K562 (cell line): ENCODE measurements around the gene TIMM17A. TPM values are rescaled to one million over a fixed set of nuclear protein-coding genes. Genes with fewer than 3 reads are reported as not detected.

Experiments used
- ARHGAP35 ChIP-seq: fragments of 450-650 bp; IDR thresholded peaks from 2 replicates; pipeline ENCODE4 v1.6.1; 2018; ENCODE audit not compliant: partially characterized antibody
- ARNT ChIP-seq, 2 experiments: fragments of 450-650 bp; IDR thresholded peaks; 2 replicates each; pipeline ENCODE4 v1.6.1; 2016; ENCODE audit warnings: mild to moderate bottlenecking in 1 of 2
- DMBX1 ChIP-seq: fragments of 250-450 bp; sonication (Bioruptor Pico); IDR thresholded peaks from 2 replicates; pipeline ENCODE4 v1.8.0; 2022; ENCODE audit warnings: inconsistent platforms, mild to moderate bottlenecking, moderate library complexity, borderline replicate concordance
- ESRRA ChIP-seq: fragments of 450-650 bp; IDR thresholded peaks from 2 replicates; pipeline ENCODE4 v1.6.1; 2014; ENCODE audit warnings: low read depth, mild to moderate bottlenecking, moderate library complexity, borderline replicate concordance
- FOXA3 ChIP-seq, 2 experiments: fragments of 450-650 bp in 1 of 2; sonication (generic) in 1 of 2; formaldehyde crosslinking; IDR thresholded peaks in 1 of 2; conservative IDR thresholded peaks in 1 of 2; 2 replicates each; pipeline versions ENCODE4 v1.4.0 to v1.8.0; 2020 to 2022; ENCODE audit warnings: mild to moderate bottlenecking in 2 of 2, missing genetic modification reagents in 1 of 2
- KDM1A ChIP-seq, 2 experiments: fragments of 450-650 bp; IDR thresholded peaks; 2 replicates each; pipeline ENCODE4 v1.6.1; 2016; ENCODE audit warnings: mild to moderate bottlenecking in 2 of 2
- MYBL2 ChIP-seq, 2 experiments: fragments of 450-650 bp in 1 of 2; sonication (generic) in 1 of 2; formaldehyde crosslinking in 1 of 2; IDR thresholded peaks; 2 replicates each; pipeline versions ENCODE4 v1.6.1 to v1.8.1; 2017 to 2022; ENCODE audit warnings: borderline replicate concordance in 1 of 2, inconsistent platforms in 1 of 2, low read depth in 1 of 2, mild to moderate bottlenecking in 1 of 2, missing genetic modification reagents in 1 of 2, moderate library complexity in 1 of 2
- RAD21 ChIP-seq, 2 experiments: fragments of 250-450 bp in 1 of 2; fragments of 450-650 bp in 1 of 2; sonication (Bioruptor Pico) in 1 of 2; formaldehyde crosslinking in 1 of 2; IDR thresholded peaks in 1 of 2; conservative IDR thresholded peaks in 1 of 2; 2 replicates each; pipeline versions ENCODE4 v1.4.0 to v1.8.0; 2020 to 2022; ENCODE audit warnings: mild to moderate bottlenecking in 2 of 2, moderate library complexity in 1 of 2
- RFX5 ChIP-seq: IDR thresholded peaks from 2 replicates; pipeline ENCODE4 v1.6.1; 2011; ENCODE audit warnings: low read depth, mild to moderate bottlenecking, improper control_type of control experiment, low read length
- SMARCE1 ChIP-seq: fragments of 450-650 bp; IDR thresholded peaks from 2 replicates; pipeline ENCODE4 v1.7.1; 2016; ENCODE audit warnings: mild to moderate bottlenecking
- ZNF232 ChIP-seq: sonication (generic); formaldehyde crosslinking; IDR thresholded peaks from 2 replicates; pipeline ENCODE4 v1.8.0; 2022; ENCODE audit warnings: mild to moderate bottlenecking, missing genetic modification reagents
- ZNF707 ChIP-seq: fragments of 250-450 bp; sonication (Bioruptor Pico); conservative IDR thresholded peaks from 2 replicates; pipeline ENCODE4 v1.8.0; 2022; ENCODE audit warnings: inconsistent platforms, mild to moderate bottlenecking, moderate library complexity
- polyA plus RNA-seq, 8 experiments: library from polyadenylated mRNA; depleted of rRNA in 4 of 8; stranded (reverse) in 5 of 8; unstranded in 3 of 8; fragments of >200 nt; fragmentation: Nextera tagmentation in 2 of 8; fragmentation: Illumina TruSeq in 1 of 8; extraction: Ambion mirVana in 2 of 8; extraction: Trizol in 1 of 8; gene quantifications; 2 replicates each; pipeline versions ENCODE4 v1.2.1 to v1.2.3, GENCODE V29; 2011 to 2014; ENCODE audit warnings: inconsistent platforms in 1 of 8, missing spikeins in 1 of 8
- total RNA-seq, 7 experiments: library from RNA; depleted of rRNA in 6 of 7; stranded (reverse); fragments of >200 nt in 6 of 7; fragmentation: Illumina TruSeq in 2 of 7; extraction: Trizol in 2 of 7; gene quantifications; 2 replicates each; pipeline versions ENCODE4 v1.2.1 to v1.2.3, GENCODE V29; 2011 to 2021; ENCODE audit warnings: low replicate concordance in 1 of 7
- TF ChIP-seq, protein P1 (sequence below), 2 experiments: fragments of 450-650 bp; conservative IDR thresholded peaks; 2 replicates each; pipeline ENCODE4 v1.6.1; 2017; ENCODE audit warnings: mild to moderate bottlenecking in 2 of 2, moderate library complexity in 2 of 2
- TF ChIP-seq, protein P2 (sequence below): fragments of 450-650 bp; formaldehyde crosslinking; IDR thresholded peaks from 2 replicates; pipeline ENCODE4 v1.4.0; 2020; ENCODE audit warnings: mild to moderate bottlenecking, moderate library complexity
- TF ChIP-seq, protein P3 (sequence below): fragments of 450-650 bp; IDR thresholded peaks from 2 replicates; pipeline ENCODE4 v1.6.1; 2016; ENCODE audit warnings: borderline replicate concordance
- TF ChIP-seq, protein P4 (sequence below): sonication (generic); formaldehyde crosslinking; IDR thresholded peaks from 2 replicates; pipeline ENCODE4 v1.8.1; 2022; ENCODE audit warnings: missing genetic modification reagents
- TF ChIP-seq, protein P5 (sequence below), 2 experiments: fragments of 200-800 bp in 1 of 2; sonication (Bioruptor generic) in 1 of 2; sonication (generic) in 1 of 2; formaldehyde crosslinking in 1 of 2; IDR thresholded peaks in 1 of 2; conservative IDR thresholded peaks in 1 of 2; 2 replicates each; pipeline versions ENCODE4 v1.5.0 to v1.6.1; 2016 to 2020; ENCODE audit warnings: missing compliant biosample characterization in 1 of 2, missing genetic modification characterization in 1 of 2, missing genetic modification reagents in 1 of 2

The TIMM17A gene
- total and polyA plus RNA-seq, 9 of the 15 experiments (the other 6 are each of a cell fraction or from before 2014, with no cell fraction given) = 116 to 744 (median 180) TPM

DNA sequence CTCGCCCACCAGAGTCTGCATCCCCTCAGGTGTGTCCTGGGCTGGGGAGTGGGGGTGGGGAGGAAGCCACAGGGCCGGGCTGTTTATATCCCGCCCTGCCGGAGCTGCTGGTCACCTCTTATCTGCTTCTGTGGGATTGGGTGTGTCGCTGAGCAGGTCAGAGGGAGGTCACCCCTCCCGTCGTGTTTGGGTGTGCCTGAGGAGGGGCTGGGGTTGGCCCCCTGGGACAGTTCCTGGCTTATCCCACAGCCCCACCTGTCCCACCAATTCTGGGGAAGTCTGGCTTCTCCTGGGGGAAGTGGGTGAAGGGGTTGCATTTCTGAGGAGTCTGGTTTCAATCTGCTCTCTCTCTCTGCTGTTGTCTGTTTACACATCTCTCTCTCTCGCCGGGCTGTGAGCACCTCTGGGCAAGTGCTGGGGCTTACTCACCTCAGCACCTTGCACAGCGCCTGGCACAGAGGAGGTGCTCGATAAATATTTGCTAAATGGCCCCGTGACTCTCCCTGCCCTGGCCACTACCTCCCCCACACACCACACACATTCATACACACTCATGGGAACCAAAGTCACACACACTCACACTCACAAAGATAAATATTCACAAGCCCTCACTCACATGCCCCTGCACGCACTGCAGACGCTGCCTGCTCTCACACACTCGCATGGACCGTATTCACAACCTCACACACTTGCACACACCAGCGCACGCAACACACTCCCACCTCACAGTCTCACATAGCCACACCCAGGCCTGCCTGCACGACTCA is 63.3 kb downstream of the TIMM17A start (continued):
- TF ChIP-seq, protein P1, sequence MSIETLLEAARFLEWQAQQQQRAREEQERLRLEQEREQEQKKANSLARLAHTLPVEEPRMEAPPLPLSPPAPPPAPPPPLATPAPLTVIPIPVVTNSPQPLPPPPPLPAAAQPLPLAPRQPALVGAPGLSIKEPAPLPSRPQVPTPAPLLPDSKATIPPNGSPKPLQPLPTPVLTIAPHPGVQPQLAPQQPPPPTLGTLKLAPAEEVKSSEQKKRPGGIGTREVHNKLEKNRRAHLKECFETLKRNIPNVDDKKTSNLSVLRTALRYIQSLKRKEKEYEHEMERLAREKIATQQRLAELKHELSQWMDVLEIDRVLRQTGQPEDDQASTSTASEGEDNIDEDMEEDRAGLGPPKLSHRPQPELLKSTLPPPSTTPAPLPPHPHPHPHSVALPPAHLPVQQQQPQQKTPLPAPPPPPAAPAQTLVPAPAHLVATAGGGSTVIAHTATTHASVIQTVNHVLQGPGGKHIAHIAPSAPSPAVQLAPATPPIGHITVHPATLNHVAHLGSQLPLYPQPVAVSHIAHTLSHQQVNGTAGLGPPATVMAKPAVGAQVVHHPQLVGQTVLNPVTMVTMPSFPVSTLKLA (conservative IDR thresholded peaks at IDR 0.05) = peak in 1 of 2 experiments; percentile 66; a peak in 2 of 4 replicates
- TF ChIP-seq, protein P2, sequence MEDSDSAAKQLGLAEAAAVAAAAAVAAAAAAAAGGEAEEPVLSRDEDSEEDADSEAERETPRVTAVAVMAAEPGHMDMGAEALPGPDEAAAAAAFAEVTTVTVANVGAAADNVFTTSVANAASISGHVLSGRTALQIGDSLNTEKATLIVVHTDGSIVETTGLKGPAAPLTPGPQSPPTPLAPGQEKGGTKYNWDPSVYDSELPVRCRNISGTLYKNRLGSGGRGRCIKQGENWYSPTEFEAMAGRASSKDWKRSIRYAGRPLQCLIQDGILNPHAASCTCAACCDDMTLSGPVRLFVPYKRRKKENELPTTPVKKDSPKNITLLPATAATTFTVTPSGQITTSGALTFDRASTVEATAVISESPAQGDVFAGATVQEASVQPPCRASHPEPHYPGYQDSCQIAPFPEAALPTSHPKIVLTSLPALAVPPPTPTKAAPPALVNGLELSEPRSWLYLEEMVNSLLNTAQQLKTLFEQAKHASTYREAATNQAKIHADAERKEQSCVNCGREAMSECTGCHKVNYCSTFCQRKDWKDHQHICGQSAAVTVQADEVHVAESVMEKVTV (CRISPR knock-in tag) = no peak
- peak; percentile 74 to 85 for TF ChIP-seq FOXA3 (CRISPR knock-in tag; conservative IDR thresholded peaks at IDR 0.05 in 1 of 2, IDR thresholded peaks at IDR 0.05 in 1 of 2)
- TF ChIP-seq, protein P3, sequence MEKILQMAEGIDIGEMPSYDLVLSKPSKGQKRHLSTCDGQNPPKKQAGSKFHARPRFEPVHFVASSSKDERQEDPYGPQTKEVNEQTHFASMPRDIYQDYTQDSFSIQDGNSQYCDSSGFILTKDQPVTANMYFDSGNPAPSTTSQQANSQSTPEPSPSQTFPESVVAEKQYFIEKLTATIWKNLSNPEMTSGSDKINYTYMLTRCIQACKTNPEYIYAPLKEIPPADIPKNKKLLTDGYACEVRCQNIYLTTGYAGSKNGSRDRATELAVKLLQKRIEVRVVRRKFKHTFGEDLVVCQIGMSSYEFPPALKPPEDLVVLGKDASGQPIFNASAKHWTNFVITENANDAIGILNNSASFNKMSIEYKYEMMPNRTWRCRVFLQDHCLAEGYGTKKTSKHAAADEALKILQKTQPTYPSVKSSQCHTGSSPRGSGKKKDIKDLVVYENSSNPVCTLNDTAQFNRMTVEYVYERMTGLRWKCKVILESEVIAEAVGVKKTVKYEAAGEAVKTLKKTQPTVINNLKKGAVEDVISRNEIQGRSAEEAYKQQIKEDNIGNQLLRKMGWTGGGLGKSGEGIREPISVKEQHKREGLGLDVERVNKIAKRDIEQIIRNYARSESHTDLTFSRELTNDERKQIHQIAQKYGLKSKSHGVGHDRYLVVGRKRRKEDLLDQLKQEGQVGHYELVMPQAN = peak; percentile 16; the same call in 1 of the 2 replicates
- peak in 1 of 2 experiments; percentile 76; a peak in 1 of 4 replicates for TF ChIP-seq ARNT (IDR thresholded peaks at IDR 0.05)
- TF ChIP-seq ZNF707 (CRISPR knock-in tag) = no peak
- peak; percentile 59 for TF ChIP-seq ARHGAP35
- no peak for TF ChIP-seq ZNF232 (CRISPR knock-in tag)
- TF ChIP-seq RAD21 (CRISPR knock-in tag; conservative IDR thresholded peaks at IDR 0.05 in 1 of 2, IDR thresholded peaks at IDR 0.05 in 1 of 2) = peak in 1 of 2 experiments; percentile 20; a peak in 1 of 4 replicates
- TF ChIP-seq DMBX1 (CRISPR knock-in tag) = no peak
- TF ChIP-seq MYBL2 (IDR thresholded peaks at IDR 0.05; ENCODE audit: low read depth) = no peak
- no peak for TF ChIP-seq MYBL2 (CRISPR knock-in tag; IDR thresholded peaks at IDR 0.05; ENCODE audit: borderline replicate concordance)
- TF ChIP-seq, protein P4, sequence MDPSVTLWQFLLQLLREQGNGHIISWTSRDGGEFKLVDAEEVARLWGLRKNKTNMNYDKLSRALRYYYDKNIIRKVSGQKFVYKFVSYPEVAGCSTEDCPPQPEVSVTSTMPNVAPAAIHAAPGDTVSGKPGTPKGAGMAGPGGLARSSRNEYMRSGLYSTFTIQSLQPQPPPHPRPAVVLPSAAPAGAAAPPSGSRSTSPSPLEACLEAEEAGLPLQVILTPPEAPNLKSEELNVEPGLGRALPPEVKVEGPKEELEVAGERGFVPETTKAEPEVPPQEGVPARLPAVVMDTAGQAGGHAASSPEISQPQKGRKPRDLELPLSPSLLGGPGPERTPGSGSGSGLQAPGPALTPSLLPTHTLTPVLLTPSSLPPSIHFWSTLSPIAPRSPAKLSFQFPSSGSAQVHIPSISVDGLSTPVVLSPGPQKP (CRISPR knock-in tag) = no peak
- TF ChIP-seq SMARCE1 = peak; percentile 95
- TF ChIP-seq, protein P5, sequence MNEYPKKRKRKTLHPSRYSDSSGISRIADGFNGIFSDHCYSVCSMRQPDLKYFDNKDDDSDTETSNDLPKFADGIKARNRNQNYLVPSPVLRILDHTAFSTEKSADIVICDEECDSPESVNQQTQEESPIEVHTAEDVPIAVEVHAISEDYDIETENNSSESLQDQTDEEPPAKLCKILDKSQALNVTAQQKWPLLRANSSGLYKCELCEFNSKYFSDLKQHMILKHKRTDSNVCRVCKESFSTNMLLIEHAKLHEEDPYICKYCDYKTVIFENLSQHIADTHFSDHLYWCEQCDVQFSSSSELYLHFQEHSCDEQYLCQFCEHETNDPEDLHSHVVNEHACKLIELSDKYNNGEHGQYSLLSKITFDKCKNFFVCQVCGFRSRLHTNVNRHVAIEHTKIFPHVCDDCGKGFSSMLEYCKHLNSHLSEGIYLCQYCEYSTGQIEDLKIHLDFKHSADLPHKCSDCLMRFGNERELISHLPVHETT (CRISPR knock-in tag; conservative IDR thresholded peaks at IDR 0.05 in 1 of 2, IDR thresholded peaks at IDR 0.05 in 1 of 2) = no peak
- TF ChIP-seq ESRRA = peak; percentile 95
- no peak for TF ChIP-seq RFX5
- peak; percentile 93 to 95 for TF ChIP-seq KDM1A (IDR thresholded peaks at IDR 0.05)
